A673 (cell line): ENCODE results near the gene HOXB3. TPM values are rescaled to one million over a fixed set of nuclear protein-coding genes. Genes with fewer than 3 reads are reported as not detected.

Experiments used
- BruUV-seq: library from RNA; stranded (reverse); fragments of 400-500 nt; replicated peaks from 2 replicates; lab custom pipeline; 2021; lab: Mats Ljungman, UMichigan
- CTCF ChIA-PET: fragments of 300-600 bp; sonication (Branson Sonifier 250); formaldehyde crosslinking; loops from one replicate; lab custom pipeline; 2022; ENCODE audit warnings: antibody characterized with exemption; lab: Charles Lee
- POLR2A ChIA-PET: fragments of 300-600 bp; sonication (Branson Sonifier 250); formaldehyde crosslinking; loops from one replicate; lab custom pipeline; 2022; ENCODE audit warnings: antibody characterized with exemption; ENCODE audit not compliant: low non-redundant PET; lab: Charles Lee
- DNase-seq: peaks from one replicate; pipeline ENCODE4 v3.0.0-alpha.2; 2015; ENCODE audit warnings: low spot score
- H3K27ac ChIP-seq: fragments of 200-600 bp; sonication (generic); 2 replicates; pipeline ENCODE4 v1.5.1; 2016; ENCODE audit warnings: mixed run types, low read depth, mild to moderate bottlenecking, mixed read lengths, antibody characterized with exemption, low read length; ENCODE audit not compliant: poor library complexity, severe bottlenecking
- H3K27me3 ChIP-seq: fragments of 200-600 bp; sonication (generic); replicated peaks from 2 replicates; pipeline ENCODE4 v1.6.1; 2017; ENCODE audit warnings: mixed run types, low read depth, mild to moderate bottlenecking, mixed read lengths, antibody characterized with exemption, low read length; ENCODE audit not compliant: insufficient read depth, poor library complexity
- H3K36me3 ChIP-seq: fragments of 200-600 bp; sonication (generic); 2 replicates; pipeline ENCODE4 v1.6.1; 2016; ENCODE audit warnings: mixed run types, mild to moderate bottlenecking, mixed read lengths, antibody characterized with exemption, low read length; ENCODE audit not compliant: insufficient read depth, poor library complexity, severe bottlenecking
- H3K4me1 ChIP-seq: fragments of 200-600 bp; sonication (generic); 2 replicates; pipeline ENCODE4 v1.6.1; 2017; ENCODE audit warnings: mixed run types, mild to moderate bottlenecking, mixed read lengths, antibody characterized with exemption, low read length; ENCODE audit not compliant: insufficient read depth, poor library complexity, severe bottlenecking
- H3K4me3 ChIP-seq: fragments of 200-600 bp; sonication (generic); 2 replicates; pipeline ENCODE4 v1.5.1; 2016; ENCODE audit warnings: low read depth, mixed run types, mild to moderate bottlenecking, mixed read lengths, low read length; ENCODE audit not compliant: poor library complexity, severe bottlenecking
- H3K9me3 ChIP-seq: fragments of 200-600 bp; sonication (generic); 2 replicates; pipeline ENCODE4 v1.6.1; 2016; ENCODE audit warnings: mixed run types, low read depth, mild to moderate bottlenecking, mixed read lengths, antibody characterized with exemption, low read length; ENCODE audit not compliant: poor library complexity, severe bottlenecking
- EZH2 ChIP-seq: fragments of 200-600 bp; sonication (generic); IDR thresholded peaks from 2 replicates; pipeline ENCODE4 v1.6.1; 2017; ENCODE audit warnings: borderline replicate concordance, low read depth, mild to moderate bottlenecking, mixed read lengths, antibody characterized with exemption, low read length; ENCODE audit not compliant: poor library complexity, severe bottlenecking
- intact Hi-C: fragments of 100-400 bp; cut with micrococcal nuclease; formaldehyde crosslinking; loops from one replicate; pipeline ENCODE4 v1.10.0; 2022; ENCODE audit not compliant: unreplicated experiment
- total RNA-seq: library from RNA; stranded (reverse); gene quantifications from 2 replicates; pipeline ENCODE4 v1.2.3, GENCODE V29; 2021
- TF ChIP-seq, protein P1 (sequence below): fragments of 300-800, 200-600 bp; sonication (generic); conservative IDR thresholded peaks from 2 replicates; pipeline ENCODE4 v1.5.1; 2017; ENCODE audit warnings: low read depth, mild to moderate bottlenecking, antibody characterized with exemption, low read length, moderate library complexity, mixed read lengths

HOXB3 gene
- total RNA-seq, 1 experiment from 2014 or later: 40.7 TPM

DNA sequence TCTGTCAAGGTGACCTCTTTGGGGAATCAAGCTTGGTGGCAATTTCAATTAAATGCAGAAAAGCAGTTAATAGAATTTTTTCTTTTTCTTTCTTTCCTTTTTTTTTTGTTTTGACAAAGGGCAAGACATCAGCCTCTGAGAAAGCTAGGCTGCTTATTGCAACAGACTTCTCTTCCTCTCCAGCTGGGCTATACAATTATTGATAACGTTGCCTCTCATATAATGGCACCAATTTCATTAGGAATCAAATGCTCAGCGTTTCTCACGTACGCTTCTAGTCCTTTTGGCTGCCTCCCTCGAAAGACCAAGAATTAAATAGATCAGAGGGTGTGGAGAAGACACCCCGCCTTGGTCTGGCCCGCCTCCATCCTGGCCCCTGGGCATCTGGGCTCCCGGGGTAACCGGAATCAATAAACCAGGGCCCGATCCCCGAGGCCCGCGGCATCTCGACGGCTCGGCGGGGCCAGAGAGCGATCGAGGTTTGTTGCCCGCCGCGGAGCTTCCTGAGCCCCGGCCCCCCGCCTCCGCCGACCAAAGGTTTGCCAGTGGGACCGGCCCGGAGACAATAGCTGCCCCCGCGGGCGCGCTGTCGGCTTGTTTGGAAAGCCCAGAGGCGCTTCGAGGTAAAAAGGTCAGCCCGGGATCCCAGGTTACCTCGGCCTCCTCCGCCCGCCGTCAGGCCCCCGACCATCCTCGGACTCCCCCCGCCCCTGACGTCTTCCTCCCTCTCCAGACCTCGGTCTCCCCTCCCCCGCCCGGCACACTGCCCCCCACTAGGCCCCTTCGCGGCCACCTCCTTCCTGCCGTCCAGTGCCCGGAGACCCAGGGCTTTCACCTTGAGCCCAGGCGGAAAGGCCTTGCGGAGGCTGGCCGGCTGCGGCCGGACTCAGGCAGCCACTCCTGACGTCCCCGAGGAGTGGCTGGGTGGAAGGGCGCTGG lies 63.2 kb downstream of the HOXB3 start:
- Histone ChIP-seq H3K9me3 (no peaks in the 10 kb centered on the region), H3K4me1 (no peaks in the 10 kb centered on the region), H3K27ac (no peak overlapping the region), H3K4me3 (no peak overlapping the region), H3K27me3 (no peaks in the 10 kb centered on the region), H3K36me3 (no peaks in the 10 kb centered on the region)
- no TSS peak for BruUV-seq
- intact Hi-C loops: no loop called here
- TF ChIP-seq, protein P1, sequence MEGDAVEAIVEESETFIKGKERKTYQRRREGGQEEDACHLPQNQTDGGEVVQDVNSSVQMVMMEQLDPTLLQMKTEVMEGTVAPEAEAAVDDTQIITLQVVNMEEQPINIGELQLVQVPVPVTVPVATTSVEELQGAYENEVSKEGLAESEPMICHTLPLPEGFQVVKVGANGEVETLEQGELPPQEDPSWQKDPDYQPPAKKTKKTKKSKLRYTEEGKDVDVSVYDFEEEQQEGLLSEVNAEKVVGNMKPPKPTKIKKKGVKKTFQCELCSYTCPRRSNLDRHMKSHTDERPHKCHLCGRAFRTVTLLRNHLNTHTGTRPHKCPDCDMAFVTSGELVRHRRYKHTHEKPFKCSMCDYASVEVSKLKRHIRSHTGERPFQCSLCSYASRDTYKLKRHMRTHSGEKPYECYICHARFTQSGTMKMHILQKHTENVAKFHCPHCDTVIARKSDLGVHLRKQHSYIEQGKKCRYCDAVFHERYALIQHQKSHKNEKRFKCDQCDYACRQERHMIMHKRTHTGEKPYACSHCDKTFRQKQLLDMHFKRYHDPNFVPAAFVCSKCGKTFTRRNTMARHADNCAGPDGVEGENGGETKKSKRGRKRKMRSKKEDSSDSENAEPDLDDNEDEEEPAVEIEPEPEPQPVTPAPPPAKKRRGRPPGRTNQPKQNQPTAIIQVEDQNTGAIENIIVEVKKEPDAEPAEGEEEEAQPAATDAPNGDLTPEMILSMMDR: no peak
- TF ChIP-seq EZH2: no peak
- no peak for DNase-seq
- POLR2A ChIA-PET: no interaction called here
- CTCF ChIA-PET: no interaction called here

DNA sequence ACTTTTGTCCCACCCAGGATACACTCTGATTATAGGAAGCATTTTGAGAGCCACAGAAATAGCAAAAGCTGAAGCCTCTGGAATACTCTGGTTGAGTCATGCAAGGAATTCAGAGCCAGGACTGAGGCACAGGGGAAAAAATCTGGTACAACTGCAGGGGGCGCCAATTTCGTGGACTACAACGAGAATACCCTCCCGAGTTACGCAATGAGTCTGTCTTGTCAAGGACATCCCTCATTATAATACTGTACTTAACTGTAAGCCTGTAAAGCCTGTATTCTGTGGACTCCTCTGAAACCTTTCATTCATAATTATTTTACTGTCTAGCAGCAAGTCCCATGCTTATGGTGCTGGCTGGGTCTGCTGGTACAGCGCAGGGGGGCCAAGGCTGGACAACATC lies 67.0 kb downstream of the HOXB3 start:
- Histone ChIP-seq H3K27me3 (no peaks in the 10 kb centered on the region), H3K36me3 (no peaks in the 10 kb centered on the region), H3K27ac (no peak overlapping the region), H3K9me3 (no peaks in the 10 kb centered on the region), H3K4me1 (no peaks in the 10 kb centered on the region), H3K4me3 (no peak overlapping the region)
- DNase-seq: no peak
- CTCF ChIA-PET: no interaction called here
- TF ChIP-seq, protein P1: peak; percentile 47
- no peak for TF ChIP-seq EZH2
- intact Hi-C loops: no loop called here
- POLR2A ChIA-PET: no interaction called here
- no TSS peak for BruUV-seq

GRCh38 chr17:48522031-48522653 lies 67.9 kb downstream of the HOXB3 start:
- CTCF ChIA-PET: interaction anchor here (0.6 kb wide), 1 partner anchor 55 kb away, joined by 5 read pairs; no protein-coding TSS in a partner anchor
- POLR2A ChIA-PET: no interaction called here
- intact Hi-C loops: no loop called here
- DNase-seq: no peak
- TF ChIP-seq, protein P1: no peak
- TF ChIP-seq EZH2: no peak
- H3K27ac ChIP-seq: no peak overlapping the region
- H3K4me1 ChIP-seq: no peaks in the 10 kb centered on the region
- H3K27me3 ChIP-seq: peaks cover 7% of the 10 kb centered on the region
- BruUV-seq: no TSS peak
- no peaks in the 10 kb centered on the region for H3K36me3 ChIP-seq
- no peak overlapping the region for H3K4me3 ChIP-seq
- no peaks in the 10 kb centered on the region for H3K9me3 ChIP-seq
